CD4-positive, alpha-beta T cell (primary cell): ENCODE data around the gene SWAP70. TPM values are rescaled to one million over a fixed set of nuclear protein-coding genes. Genes with fewer than 3 reads are reported as not detected.

ENCODE experiments used
- ATAC-seq: fragments of 200-7000 bp; cut with Tn5 transposase; one replicate; pipeline ENCODE4 v1.10.0; 2022; ENCODE audit warnings: mild to moderate bottlenecking; ENCODE audit not compliant: poor library complexity
- CTCF ChIA-PET: fragments of 350-600 bp; sonication (Branson Sonifier 250); formaldehyde crosslinking; loops from one replicate; lab custom pipeline; 2021; ENCODE audit warnings: antibody characterized with exemption, inconsistent platforms; lab: Charles Lee
- POLR2A ChIA-PET: fragments of 350-600 bp; sonication (Branson Sonifier 250); formaldehyde crosslinking; loops from one replicate; lab custom pipeline; 2021; ENCODE audit warnings: antibody characterized with exemption, inconsistent platforms; lab: Charles Lee
- DNase-seq, 14 experiments: peaks; one replicate each; pipeline ENCODE4 v3.0.0-alpha.2; 2013 to 2020; ENCODE audit warnings: mixed read lengths in 2 of 14
- H3K27ac ChIP-seq, 2 donors: one replicate each; pipeline versions ENCODE4 v1.5.1 to v1.7.0; 2013; ENCODE audit warnings: low read length in 2 of 2, low read depth in 1 of 2, mild to moderate bottlenecking in 1 of 2
- H3K27me3 ChIP-seq, 2 experiments: 1 replicate in 1 of 2; 2 replicates in 1 of 2; pipeline versions ENCODE4 v1.6.1 to v1.7.0; 2013; ENCODE audit warnings: low read length in 2 of 2, control low read depth in 1 of 2, mild to moderate bottlenecking in 1 of 2, moderate library complexity in 1 of 2; ENCODE audit not compliant: insufficient read depth in 2 of 2, control insufficient read depth in 1 of 2
- H3K36me3 ChIP-seq: one replicate; pipeline ENCODE4 v1.6.1; 2013; ENCODE audit warnings: low read length, control low read depth; ENCODE audit not compliant: insufficient read depth
- H3K4me1 ChIP-seq: one replicate; pipeline ENCODE4 v1.6.1; 2013; ENCODE audit warnings: low read length, control low read depth; ENCODE audit not compliant: insufficient read depth
- H3K4me3 ChIP-seq: one replicate; pipeline ENCODE4 v1.5.1; 2013; ENCODE audit warnings: mild to moderate bottlenecking, low read length, moderate library complexity
- H3K9me3 ChIP-seq, 2 experiments: 1 replicate in 1 of 2; 2 replicates in 1 of 2; pipeline versions ENCODE4 v1.6.1 to v1.7.0; 2013; ENCODE audit warnings: low read length in 2 of 2, mild to moderate bottlenecking in 2 of 2, control low read depth in 1 of 2, moderate library complexity in 1 of 2; ENCODE audit not compliant: control insufficient read depth in 1 of 2, insufficient read depth in 1 of 2
- H3K27ac Mint-ChIP-seq: one replicate; pipeline ENCODE4 v1.8.0; 2020; ENCODE audit warnings: mixed read lengths
- H3K27me3 Mint-ChIP-seq: one replicate; pipeline ENCODE4 v1.8.0; 2021; ENCODE audit warnings: mixed read lengths
- H3K36me3 Mint-ChIP-seq: one replicate; pipeline ENCODE4 v1.8.0; 2021; ENCODE audit warnings: low read depth, mixed read lengths
- H3K4me1 Mint-ChIP-seq: one replicate; pipeline ENCODE4 v1.8.0; 2021; ENCODE audit warnings: low read depth, mixed read lengths
- H3K4me3 Mint-ChIP-seq: one replicate; pipeline ENCODE4 v1.8.0; 2020; ENCODE audit warnings: mild to moderate bottlenecking, mixed read lengths
- H3K9me3 Mint-ChIP-seq: one replicate; pipeline ENCODE4 v1.8.0; 2020; ENCODE audit warnings: mixed read lengths
- intact Hi-C, 2 experiments: fragments of 100-400 bp; cut with DNase I in 1 of 2; cut with micrococcal nuclease in 1 of 2; formaldehyde crosslinking; loops; one replicate each; pipeline versions ENCODE4 v1.15.1 to v1.9.0; 2023 to 2025; cut with DNase I, micrococcal nuclease
- total RNA-seq, 174 experiments: library from RNA in 2 of 174; stranded (reverse) in 2 of 174; gene quantifications; one replicate each; pipeline ENCODE4 v1.2.3 and lab custom pipeline; 2021 to 2026
- TF ChIP-seq, protein P1 (sequence below): fragments of 200-600 bp; IDR thresholded peaks from one replicate; pipeline ENCODE4 v1.8.0; 2022; ENCODE audit warnings: antibody characterized with exemption, mild to moderate bottlenecking

The SWAP70 gene
- total RNA-seq, 2 experiments from 2014 or later, result 4.0 to 4.1 TPM

DNA sequence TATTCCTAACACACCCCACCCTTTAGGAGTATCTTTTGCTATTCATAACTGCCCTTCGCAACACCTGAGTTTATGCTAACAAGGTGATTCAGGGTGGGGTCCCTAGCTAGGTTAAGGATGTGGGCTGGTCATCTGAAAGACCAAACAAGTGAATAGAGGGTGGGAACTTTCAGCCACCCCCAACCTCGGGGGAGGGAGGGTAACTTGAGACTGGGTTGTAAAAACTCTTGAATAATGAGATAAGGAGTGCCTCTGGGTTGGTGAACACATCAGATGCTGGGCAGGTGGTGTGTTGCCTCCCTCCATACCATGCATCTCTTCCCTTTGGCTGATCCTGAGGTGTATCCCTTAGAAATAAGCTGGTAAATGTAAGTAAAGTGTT lies 111.5 kb downstream of the SWAP70 start:
- TF ChIP-seq, protein P1, sequence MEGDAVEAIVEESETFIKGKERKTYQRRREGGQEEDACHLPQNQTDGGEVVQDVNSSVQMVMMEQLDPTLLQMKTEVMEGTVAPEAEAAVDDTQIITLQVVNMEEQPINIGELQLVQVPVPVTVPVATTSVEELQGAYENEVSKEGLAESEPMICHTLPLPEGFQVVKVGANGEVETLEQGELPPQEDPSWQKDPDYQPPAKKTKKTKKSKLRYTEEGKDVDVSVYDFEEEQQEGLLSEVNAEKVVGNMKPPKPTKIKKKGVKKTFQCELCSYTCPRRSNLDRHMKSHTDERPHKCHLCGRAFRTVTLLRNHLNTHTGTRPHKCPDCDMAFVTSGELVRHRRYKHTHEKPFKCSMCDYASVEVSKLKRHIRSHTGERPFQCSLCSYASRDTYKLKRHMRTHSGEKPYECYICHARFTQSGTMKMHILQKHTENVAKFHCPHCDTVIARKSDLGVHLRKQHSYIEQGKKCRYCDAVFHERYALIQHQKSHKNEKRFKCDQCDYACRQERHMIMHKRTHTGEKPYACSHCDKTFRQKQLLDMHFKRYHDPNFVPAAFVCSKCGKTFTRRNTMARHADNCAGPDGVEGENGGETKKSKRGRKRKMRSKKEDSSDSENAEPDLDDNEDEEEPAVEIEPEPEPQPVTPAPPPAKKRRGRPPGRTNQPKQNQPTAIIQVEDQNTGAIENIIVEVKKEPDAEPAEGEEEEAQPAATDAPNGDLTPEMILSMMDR, result no peak
- ChIA-PET CTCF (no interaction called here), POLR2A (no interaction called here)
- no peak overlapping the region for H3K27ac ChIP-seq
- Mint-ChIP-seq H3K9me3 (no peaks in the 10 kb centered on the region), H3K36me3 (peaks cover 9% of the 10 kb centered on the region), H3K27me3 (no peaks in the 10 kb centered on the region), H3K4me1 (no peaks in the 10 kb centered on the region), H3K27ac (no peak overlapping the region), H3K4me3 (no peak overlapping the region)
- H3K27me3 ChIP-seq, result no peaks in the 10 kb centered on the region
- no peaks in the 10 kb centered on the region for H3K9me3 ChIP-seq
- ATAC-seq (no peak), DNase-seq (no peak)
- H3K4me3 ChIP-seq, result no peak overlapping the region
- peaks cover 5% of the 10 kb centered on the region for H3K36me3 ChIP-seq
- intact Hi-C loops, result no loop called here
- no peaks in the 10 kb centered on the region for H3K4me1 ChIP-seq

DNA sequence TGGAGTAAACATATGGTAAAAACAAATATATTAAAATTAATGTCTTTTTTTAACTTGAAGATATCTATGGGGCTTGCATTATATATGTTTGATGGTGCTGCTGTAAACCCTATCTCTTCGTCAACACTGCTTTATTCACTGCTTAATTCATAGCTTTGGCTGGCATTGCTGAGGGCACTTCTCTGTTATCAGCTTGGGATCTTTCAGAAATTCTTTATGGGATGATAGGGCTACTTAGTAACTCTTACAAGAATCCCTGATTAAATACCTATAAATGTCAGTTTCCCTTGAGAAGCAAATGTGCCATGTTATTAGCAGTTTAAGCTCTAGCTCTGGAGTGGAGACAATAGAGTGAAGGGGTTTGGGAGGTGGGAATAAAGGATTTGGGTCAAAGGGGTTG lies 112.3 kb downstream of the SWAP70 start:
- H3K27me3 ChIP-seq, result no peaks in the 10 kb centered on the region
- ChIA-PET CTCF (no interaction called here), POLR2A (no interaction called here)
- no peaks in the 10 kb centered on the region for H3K9me3 ChIP-seq
- ATAC-seq (no peak), DNase-seq (no peak)
- Mint-ChIP-seq H3K9me3 (no peaks in the 10 kb centered on the region), H3K4me3 (no peak overlapping the region), H3K4me1 (no peaks in the 10 kb centered on the region), H3K36me3 (peaks cover 18% of the 10 kb centered on the region), H3K27me3 (no peaks in the 10 kb centered on the region), H3K27ac (no peak overlapping the region)
- H3K27ac ChIP-seq, result no peak overlapping the region
- no peaks in the 10 kb centered on the region for H3K4me1 ChIP-seq
- intact Hi-C loops, result no loop called here
- H3K4me3 ChIP-seq, result no peak overlapping the region
- peaks cover 13% of the 10 kb centered on the region for H3K36me3 ChIP-seq
- TF ChIP-seq, protein P1, result no peak

DNA sequence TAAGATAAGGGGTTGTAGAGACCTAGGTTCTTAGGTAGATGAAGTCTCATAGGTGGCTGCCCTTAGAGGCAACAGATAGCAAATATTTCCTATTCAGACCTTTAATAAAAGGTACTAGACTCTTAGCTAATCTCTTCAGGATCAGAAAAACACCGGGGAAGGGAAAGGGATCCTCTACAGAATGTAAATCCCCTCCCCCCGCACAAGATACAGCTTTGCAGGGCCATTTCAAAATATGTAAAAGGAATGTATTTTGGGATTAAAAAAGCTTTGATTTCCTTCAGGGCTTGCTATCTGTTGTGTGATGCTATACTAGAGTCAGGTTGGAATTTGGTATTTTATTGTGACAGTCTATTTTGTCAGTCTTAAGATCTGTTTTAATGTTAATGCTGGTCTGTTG lies 113.2 kb downstream of the SWAP70 start:
- no peaks in the 10 kb centered on the region for H3K9me3 Mint-ChIP-seq
- H3K4me1 ChIP-seq, result no peaks in the 10 kb centered on the region
- no peaks in the 10 kb centered on the region for H3K27me3 ChIP-seq
- H3K4me3 ChIP-seq, result no peak overlapping the region
- no peaks in the 10 kb centered on the region for H3K9me3 ChIP-seq
- no peaks in the 10 kb centered on the region for H3K4me1 Mint-ChIP-seq
- intact Hi-C loops, result no loop called here
- peaks cover 24% of the 10 kb centered on the region for H3K36me3 Mint-ChIP-seq
- ATAC-seq, result no peak
- H3K36me3 ChIP-seq, result peaks cover 18% of the 10 kb centered on the region
- ChIA-PET CTCF (no interaction called here), POLR2A (no interaction called here)
- H3K4me3 Mint-ChIP-seq, result no peak overlapping the region
- TF ChIP-seq, protein P1, result no peak
- no peak for DNase-seq
- no peak overlapping the region for H3K27ac ChIP-seq
- no peak overlapping the region for H3K27ac Mint-ChIP-seq
- no peaks in the 10 kb centered on the region for H3K27me3 Mint-ChIP-seq
